Measurements from ENCODE around the gene HSPG2.
"Not testable (repeated sequence)": the region's sequence is repeated elsewhere in the genome, so short reads cannot be mapped to it uniquely, and the experiment has no call there.

HSPG2 gene

GRCh38 chr1:21955501-21956281 lies 18.6 kb upstream of the HSPG2 start:
- DNase-seq: no peak

DNA sequence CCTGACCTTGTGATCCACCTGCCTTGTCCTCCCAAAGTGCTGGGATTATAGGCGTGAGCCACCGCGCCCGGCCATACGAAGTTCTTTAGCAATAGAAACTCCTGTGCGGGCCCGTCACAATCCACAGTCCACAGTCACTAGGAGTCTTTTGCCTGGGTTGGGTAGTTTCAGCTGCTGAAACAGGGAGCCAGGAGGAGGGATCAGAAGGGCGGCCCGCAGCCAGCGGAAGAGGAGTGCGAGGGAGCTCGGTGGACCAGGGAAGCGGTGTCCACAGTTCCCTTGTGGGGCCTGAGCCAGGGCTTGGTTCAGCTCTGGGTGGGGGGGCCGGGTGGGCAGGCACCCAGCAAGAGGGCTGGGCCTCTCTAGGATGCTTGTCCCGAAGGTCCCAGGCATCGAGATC lies 17.9 kb upstream of the HSPG2 start:
- DNase-seq: no peak

DNA sequence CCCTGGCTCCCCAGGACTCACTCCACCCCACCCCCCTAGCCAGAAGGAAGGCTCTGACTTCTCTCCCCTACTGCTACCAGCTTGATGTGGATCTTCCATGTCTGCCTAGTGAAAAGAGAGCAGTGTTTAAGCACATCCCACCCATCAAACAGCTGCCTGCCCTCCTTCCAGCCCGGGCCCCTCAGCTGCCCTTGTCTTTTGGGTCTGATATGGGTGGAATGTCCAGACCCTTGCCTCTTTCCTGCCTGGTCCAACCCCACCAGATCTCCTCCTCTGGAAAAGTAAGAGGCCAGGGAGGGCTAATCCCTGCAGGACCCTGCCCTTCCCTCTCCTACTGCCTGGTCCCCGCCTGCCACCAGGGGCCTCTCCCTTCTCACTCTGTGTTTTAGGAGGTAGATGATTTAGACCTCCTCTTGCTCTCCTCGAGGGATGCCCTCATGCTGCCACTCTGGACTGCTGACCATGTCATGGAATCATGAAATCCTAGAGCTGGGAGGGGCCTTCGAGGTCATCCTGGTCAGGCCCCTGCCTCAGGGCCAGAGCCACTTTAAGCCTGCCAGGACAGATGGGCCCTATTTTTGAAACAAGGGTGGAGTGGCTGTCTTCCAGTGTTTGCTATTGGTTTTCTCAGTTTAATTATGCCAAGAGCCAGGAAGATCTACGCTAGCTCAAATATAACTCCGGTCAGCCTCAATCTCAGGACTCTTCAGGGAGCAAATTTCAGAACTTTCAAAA lies 15.8 kb upstream of the HSPG2 start:
- DNase-seq: no peak

- no peak for DNase-seq
Observed at GRCh38 chr1:21951226-21951870, 14.2 kb upstream of the HSPG2 start.

DNA sequence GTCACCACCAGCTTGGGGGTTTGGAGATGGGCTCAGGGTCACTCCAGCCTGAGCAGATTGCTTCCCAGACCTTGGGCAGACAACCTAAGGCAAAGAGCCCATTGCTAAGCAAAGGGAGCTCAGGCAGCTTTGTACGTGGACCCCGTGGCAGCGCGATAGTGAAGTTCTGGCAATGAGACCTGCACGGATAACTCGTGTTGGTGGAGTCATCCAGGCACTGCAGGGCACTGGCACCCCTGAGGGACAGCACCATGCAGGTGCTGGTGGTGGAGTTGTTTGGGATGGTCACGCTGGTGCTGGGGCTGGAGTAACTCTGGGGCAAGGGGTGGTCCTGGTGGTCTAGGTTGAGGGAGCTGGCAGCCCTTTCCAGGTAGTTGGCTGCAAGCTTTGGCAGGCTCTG lies 13.6 kb upstream of the HSPG2 start:
- DNase-seq: no peak

DNA sequence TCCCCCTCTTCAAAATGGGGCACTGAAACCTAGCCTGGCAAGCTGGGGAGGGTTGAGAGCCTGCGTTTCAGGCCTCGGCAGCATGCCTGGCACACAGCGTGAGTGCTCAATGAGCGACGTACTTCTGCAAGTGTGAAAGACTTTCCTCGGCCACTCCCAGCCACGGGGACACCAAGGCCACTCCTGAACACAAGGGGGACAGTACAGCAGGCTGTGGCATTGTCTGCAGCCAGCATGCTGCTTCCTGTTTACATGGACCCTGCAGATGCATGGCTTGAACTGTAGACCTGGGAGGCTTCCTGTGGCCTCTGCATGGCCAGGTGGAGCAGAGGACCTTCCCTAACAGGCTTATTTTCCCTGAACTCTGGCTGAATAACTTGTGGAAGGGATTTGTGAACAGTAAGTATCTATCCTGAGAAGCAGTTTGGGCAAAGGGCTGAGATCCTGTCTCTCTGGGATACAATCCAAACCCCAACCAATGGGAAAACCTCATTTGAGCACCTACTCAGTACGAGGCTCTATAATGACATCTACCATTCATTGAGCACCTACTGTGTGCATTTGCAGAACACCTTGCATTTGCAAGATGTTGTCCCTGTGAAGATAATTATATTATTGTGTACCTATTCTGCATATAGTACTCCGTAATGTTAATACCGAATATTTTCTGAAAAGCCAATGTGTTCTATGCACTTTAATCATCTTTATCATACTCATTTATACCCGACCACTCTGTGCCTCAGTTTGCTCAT lies 9.9 kb upstream of the HSPG2 start:
- DNase-seq: no peak

GRCh38 chr1:21944733-21945073 lies 7.6 kb upstream of the HSPG2 start:
- DNase-seq: no peak

GRCh38 chr1:21942959-21943640 lies 6.0 kb upstream of the HSPG2 start:
- not testable (repeated sequence) for DNase-seq

DNA sequence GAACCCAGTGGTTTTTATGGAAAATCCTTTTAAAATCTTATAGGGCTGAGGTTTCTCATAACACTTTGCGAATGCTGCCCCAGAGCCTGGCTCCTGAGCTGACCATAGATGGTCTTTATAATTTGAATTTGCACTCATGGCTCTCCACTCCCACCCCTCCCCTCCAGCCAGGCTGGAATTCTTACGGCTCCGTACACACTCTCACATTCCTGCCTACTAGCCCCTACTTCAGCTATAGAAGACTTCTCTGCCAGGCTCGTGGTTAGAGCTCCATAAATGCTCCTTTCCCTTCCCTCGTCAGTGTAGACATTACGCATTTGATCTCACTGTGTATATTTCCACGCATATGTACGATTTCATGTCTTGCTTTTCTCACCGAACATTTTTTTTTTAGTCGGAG lies 5.4 kb upstream of the HSPG2 start:
- no peak for DNase-seq

- no peak for DNase-seq
Observed at GRCh38 chr1:21941370-21941769, 4.3 kb upstream of the HSPG2 start.

DNA sequence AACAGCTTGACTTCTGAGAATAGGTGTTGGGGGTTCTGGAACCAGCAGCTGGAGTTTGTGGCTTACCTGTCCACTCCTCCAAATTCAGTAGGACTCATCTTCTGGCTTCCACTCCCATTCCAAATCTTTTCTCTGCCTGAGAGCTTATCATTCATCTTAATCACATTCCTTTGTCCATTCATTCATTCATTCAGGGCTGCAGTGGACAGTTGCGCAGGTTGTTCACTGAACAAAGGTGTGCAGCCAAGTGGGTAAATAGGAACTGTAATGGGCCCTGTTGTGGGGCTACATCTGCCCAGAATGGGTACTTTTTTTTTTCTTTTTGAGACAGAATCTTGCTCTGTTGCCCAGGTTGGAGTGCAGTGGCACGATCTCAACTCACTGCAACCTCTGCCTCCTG lies 3.4 kb upstream of the HSPG2 start:
- no peak for DNase-seq

- no peak for DNase-seq
Observed at GRCh38 chr1:21939650-21940374, 2.7 kb upstream of the HSPG2 start.

DNA sequence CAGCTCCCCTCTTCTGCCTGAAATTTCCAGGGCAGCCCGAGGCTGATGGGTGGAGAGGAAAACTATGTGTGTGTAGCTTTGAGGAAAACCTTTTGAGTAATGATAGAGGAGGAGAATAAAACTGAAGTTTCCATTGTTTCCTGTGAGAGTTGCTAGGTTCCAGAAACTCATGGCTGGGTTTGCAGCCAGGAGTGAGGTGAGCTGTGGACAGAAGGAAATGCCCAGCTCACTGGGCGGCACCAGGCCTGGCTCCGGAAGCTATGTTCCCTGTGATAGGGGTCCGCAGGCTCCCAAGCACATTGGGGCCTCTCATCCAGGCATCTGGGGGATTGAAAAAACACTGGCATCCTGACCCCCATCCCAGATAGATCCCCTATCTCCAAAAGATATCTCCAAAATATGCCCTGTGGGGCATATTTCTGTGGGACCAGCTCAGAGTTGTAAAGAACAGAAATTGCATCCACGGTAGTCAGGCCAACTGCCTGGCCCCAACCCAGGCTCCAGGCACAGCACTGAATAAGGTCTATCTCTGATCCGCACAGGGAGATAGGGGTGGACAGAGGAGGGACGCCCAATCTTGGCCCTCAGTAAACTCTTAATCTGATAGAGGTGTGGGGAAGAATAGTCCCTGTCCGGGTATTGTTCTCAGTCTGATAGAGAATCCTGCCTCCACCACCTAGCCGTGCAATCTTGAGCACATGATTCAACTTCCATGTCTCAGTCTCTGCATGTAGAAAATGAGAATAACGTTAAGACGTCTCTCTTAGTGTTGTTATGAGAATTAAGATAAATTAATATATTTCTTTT lies 1.8 kb upstream of the HSPG2 start:
- DNase-seq: no peak

DNA sequence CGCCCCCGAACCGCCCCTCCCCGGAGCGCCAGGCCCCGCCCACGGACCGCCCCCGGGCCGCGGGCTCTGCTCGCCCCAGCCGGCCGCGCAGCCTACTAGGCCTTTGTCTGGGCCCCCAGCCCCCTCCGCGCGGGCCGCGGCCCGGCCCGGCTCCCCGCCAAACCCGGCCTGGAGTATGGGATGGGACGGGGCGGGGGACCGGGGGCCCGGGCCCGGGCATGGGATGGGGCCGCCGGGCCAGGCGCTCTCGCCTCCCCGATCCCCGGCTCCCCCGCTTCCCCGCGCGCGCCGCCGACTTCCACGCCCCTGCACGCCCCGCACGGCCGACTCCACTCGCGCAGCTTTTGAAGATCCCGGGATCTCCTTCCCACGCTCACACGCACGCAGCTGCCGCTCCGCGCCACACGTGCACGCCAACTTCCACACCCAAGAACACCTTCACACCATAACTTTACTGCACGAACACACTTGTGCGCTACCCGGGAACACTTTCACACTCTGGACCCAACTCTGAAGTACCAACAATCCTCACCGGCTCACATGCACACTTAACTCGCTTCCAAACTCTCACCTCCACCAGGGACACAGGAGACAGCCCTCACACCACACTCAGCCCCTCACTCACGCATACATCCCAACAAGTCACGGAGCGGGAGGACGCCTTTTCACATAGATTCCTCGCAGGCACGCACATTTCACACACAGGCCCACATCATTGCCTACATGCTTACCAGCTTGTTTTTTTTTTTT lies 437 bp upstream of the HSPG2 start:
- peak; percentile 57 to 68 for DNase-seq

DNA sequence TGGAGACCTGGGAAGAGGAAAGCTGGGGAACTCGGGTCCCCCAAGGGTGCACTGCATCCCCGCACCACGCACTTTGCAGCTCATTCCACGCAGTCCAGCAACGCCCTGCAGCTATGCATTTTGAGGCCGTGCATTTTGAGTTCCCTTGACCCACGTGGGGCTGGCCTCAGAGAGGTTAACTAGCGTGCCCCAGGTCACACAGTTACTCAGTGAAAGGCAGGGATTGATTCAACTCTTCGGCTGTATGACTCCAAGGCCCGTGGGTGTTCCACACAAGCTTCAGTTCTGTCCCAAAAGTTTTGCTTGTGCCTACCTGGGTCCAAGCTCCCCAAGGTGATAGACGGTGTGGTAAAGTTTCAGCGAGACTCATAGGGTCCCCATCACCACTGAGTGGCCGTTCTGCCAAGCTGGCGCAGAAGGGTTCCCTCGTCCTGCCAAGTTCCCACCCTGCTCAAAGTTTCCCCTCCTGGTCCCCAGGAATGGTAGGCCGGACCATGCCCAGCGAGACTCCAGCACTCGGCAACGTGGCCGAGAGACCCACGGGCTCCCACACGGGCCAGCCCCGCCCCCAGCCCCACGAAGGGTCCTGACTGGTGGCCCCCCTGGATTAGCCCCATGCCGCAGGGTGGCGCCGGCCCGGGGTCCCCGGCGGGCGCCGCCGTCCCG lies 611 bp downstream of the HSPG2 start:
- no peak for DNase-seq

DNA sequence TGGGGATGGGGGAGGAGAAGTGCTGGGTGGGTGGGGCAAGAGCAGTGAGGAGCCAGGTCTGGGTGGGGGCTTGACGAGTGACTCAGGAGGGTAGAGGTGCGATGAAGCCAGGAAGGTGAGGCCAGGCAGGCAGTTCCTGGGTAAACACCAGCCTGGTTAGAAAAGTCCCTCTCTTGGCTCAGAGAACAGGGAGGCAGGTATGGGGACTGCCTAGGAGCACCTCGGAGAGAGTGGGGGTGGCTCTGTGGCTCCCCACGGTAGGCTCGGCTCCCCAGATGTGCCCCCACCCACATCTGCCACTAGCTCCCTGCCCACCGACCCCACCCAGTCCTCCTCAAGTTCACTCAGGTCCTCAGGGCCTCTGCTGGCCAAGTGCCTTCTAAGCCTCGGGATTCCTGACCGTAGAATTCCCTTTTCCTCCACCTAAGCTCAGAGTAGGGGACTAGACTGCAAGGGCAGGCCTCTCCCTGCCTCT lies 1.2 kb downstream of the HSPG2 start:
- DNase-seq: no peak

DNA sequence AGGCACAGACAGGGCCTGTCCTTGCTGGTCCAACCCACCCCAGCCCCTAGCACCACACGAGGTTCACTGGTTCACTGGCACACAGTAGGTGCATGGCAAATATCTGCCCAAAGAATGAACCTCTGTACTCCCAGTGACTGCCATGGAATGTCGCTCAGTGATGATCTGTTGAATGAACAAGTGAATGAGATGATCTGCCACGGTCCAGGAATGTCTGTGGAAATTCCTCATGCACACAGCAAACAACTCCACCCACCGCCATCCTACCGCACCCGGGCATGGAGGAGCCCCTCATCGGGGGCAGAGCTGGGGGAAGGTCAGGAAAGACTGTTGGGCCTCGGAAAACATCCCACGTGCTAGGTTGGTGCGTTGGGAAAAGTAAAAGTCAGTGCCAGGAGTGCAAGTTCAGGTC lies 1.7 kb downstream of the HSPG2 start:
- no peak for DNase-seq

DNA sequence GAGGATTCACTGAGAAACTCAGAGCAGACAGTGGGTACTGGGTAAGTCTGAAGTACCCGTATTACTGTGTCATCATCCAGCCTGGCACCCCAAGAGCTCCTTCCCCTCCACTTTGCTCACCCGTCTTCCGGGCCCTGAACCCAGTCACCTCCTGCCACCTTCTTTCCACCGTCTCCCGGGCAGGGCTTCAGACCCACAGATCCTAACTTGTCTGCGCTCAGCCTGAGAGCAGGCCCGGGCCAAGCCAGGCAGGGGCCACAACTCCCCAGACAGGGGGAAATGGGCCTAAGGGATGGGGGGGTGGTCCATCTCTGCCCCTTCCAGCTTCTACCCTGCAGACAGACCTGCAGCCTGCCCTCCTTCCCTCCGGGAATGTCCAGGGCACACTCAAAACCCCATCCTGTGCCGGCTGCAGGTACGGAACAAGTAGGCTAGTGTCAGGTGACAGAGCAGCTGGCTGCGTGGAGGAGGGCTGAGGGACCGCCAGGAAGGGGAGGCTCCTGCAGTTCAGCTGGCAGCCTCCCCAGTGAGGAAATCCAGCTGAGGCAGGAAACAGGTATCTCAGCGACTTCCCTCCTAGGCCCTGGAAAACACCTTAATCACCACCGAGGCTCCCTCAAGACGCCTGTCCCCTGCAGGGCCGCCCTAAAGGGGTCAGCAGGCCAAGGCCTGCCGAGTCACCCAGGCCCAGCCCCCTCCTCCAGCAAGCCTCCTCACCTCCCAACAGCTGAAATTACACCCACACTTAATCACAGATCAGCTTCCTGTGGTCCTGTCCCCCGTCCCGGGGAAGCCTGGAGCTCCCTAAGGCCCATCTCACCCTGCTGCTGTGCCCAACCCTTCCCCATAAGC lies 3.5 kb downstream of the HSPG2 start:
- DNase-seq: peak; percentile 61 to 75

- no peak for DNase-seq
Observed at GRCh38 chr1:21932127-21932526, 5.0 kb downstream of the HSPG2 start.
